BE2C (cell line): ENCODE results near the gene RSPRY1.

Experiments used
- DNase-seq: peaks from one replicate; pipeline ENCODE4 v3.0.0-alpha.2; 2020
- H3K27me3 ChIP-seq: fragments of 250-450 bp; sonication (Bioruptor Pico); 2 replicates; pipeline ENCODE4 v1.5.1; 2020; ENCODE audit warnings: mild to moderate bottlenecking
- H3K36me3 ChIP-seq: fragments of 250-450 bp; sonication (Bioruptor Pico); 2 replicates; pipeline ENCODE4 v1.5.1; 2020; ENCODE audit warnings: mild to moderate bottlenecking
- H3K4me1 ChIP-seq: fragments of 250-450 bp; sonication (Bioruptor Pico); 2 replicates; pipeline ENCODE4 v1.5.1; 2020
- H3K4me3 ChIP-seq: 2 replicates; pipeline ENCODE4 v1.5.1; 2011; ENCODE audit warnings: low read depth, low read length
- H3K9me3 ChIP-seq: fragments of 250-450 bp; sonication (Bioruptor Pico); 2 replicates; pipeline ENCODE4 v1.5.1; 2020
- TF ChIP-seq, protein P1 (sequence below): IDR thresholded peaks from 2 replicates; pipeline ENCODE4 v1.5.1; 2012; ENCODE audit warnings: mild to moderate bottlenecking, low read depth, low read length

The RSPRY1 gene

DNA sequence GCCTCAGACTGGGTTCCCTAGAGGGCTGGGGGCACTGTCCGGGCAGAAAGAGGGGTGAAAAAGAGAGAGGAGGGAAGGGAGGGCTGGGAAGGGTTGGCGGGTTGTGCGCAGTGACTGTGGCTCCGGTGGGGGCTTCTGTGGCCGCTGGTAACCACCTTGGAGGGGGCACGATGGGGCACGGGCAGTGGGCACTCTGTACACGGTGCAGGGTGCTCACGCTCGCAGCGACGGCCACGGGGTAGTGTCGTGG lies 97.8 kb downstream of the RSPRY1 start:
- TF ChIP-seq, protein P1, sequence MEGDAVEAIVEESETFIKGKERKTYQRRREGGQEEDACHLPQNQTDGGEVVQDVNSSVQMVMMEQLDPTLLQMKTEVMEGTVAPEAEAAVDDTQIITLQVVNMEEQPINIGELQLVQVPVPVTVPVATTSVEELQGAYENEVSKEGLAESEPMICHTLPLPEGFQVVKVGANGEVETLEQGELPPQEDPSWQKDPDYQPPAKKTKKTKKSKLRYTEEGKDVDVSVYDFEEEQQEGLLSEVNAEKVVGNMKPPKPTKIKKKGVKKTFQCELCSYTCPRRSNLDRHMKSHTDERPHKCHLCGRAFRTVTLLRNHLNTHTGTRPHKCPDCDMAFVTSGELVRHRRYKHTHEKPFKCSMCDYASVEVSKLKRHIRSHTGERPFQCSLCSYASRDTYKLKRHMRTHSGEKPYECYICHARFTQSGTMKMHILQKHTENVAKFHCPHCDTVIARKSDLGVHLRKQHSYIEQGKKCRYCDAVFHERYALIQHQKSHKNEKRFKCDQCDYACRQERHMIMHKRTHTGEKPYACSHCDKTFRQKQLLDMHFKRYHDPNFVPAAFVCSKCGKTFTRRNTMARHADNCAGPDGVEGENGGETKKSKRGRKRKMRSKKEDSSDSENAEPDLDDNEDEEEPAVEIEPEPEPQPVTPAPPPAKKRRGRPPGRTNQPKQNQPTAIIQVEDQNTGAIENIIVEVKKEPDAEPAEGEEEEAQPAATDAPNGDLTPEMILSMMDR: no peak
- Histone ChIP-seq H3K4me1 (no peaks in the 10 kb centered on the region), H3K36me3 (no peaks in the 10 kb centered on the region), H3K4me3 (no peak overlapping the region), H3K9me3 (0 out of 2 replicates have a peak, but pooled peaks cover 2% of the 10 kb centered on the region), H3K27me3 (peaks cover 6% of the 10 kb centered on the region; the same call in 1 of the 2 replicates)
- DNase-seq: no peak

DNA sequence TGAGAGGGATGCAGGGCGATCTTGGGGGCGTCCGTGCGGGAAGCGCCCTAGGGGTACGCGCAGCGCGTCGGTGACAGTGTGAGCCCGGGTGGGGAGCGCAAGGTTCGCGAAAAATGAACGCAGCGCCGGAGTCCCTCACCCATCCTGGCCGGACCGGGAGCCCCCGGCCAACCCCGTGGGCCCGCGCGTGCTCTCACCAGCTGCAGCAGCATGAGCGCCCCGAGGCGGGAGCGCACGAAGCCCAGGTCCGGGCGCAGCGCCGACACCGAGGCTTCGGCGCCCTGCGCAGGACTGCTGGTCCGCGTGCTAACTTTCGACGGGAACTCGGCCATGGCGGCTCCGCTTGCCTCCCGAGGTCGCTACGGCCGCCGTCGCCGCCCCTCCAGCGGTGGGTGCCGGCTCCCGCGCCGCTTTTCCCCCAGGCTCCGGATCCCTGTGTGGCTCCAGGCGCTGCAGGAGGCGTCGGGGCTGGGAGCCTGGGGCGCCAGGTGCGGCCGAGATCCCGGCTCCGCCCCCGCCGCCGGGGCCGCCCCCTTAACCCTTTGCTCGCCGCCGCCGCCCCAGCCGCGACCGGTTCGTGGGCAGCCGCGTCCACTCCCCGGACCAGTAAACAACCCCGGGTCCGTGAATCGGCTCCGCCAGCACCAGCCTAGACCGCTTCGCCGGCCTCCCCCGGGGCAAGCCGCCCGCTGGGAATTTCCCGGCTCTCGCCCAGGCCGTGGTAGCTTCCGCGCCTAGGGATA lies 98.3 kb downstream of the RSPRY1 start, which contains the start of gene PLLP:
Gene PLLP, minus strand, starts transcription at position 464 of the 743 bp plus-strand sequence. Its CDS starts 132 bp downstream, at position 332.
- H3K36me3 ChIP-seq: no peaks in the 10 kb centered on the region

DNA sequence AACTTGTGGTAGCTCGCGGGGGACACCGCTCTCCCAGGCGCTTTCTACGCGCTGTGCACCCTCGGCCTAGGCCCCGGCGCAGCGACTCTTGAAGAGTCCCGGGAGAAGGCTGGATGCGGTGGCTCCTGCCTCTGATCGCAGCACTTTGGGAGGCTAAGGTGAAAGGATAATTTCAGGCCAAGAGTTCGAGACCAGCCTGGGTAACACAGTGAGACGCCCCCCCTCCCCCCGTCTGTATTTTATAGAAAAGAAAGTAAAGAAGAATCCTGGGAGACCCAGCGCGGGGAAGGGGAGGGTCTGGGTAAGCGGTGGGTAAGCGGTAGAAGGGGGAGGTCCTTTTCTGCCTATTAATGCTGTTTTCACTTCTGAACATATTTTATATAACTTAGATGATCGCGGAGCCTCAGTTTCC lies 98.8 kb downstream of the RSPRY1 start:
- H3K27me3 ChIP-seq: peaks cover 6% of the 10 kb centered on the region; the same call in 1 of the 2 replicates
- peak overlapping the region; percentile 60 for H3K4me3 ChIP-seq
- 0 out of 2 replicates have a peak, but pooled peaks cover 2% of the 10 kb centered on the region for H3K9me3 ChIP-seq
- H3K4me1 ChIP-seq: no peaks in the 10 kb centered on the region
- DNase-seq: no peak
- H3K36me3 ChIP-seq: no peaks in the 10 kb centered on the region
- TF ChIP-seq, protein P1: no peak

More for the DNA sequence above, 98.3 kb downstream of the RSPRY1 start, which contains the start of gene PLLP:
- TF ChIP-seq, protein P1: no peak
- H3K27me3 ChIP-seq: peaks cover 6% of the 10 kb centered on the region; the same call in 1 of the 2 replicates
- 0 out of 2 replicates have a peak, but pooled peaks cover 2% of the 10 kb centered on the region for H3K9me3 ChIP-seq
- peak; percentile 67 for DNase-seq
- peak within 1 kb of the TSS; percentile 60 for H3K4me3 ChIP-seq
- no peaks in the 10 kb centered on the region for H3K4me1 ChIP-seq

DNA sequence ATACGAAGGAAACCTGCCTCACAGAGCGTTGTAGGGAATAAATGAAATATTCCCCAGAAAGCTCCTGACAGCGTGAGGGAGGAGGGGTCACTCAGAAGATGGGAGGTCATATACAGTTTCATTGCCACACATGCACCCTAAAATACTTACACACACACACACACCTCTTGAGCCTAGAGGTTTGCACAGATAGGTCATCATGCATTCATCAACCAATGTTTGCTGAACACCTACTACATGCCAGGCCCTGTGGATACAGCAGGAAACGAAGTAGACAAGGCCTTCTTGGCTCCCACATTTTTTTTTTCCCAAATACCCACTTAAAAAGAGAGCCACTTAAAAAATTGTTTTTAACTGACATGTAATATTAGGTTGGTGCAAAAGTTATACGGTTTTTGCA lies 99.2 kb downstream of the RSPRY1 start:
- Histone ChIP-seq H3K27me3 (peaks cover 6% of the 10 kb centered on the region; the same call in 1 of the 2 replicates), H3K9me3 (0 out of 2 replicates have a peak, but pooled peaks cover 2% of the 10 kb centered on the region), H3K36me3 (no peaks in the 10 kb centered on the region), H3K4me1 (no peaks in the 10 kb centered on the region), H3K4me3 (no peak overlapping the region)
- TF ChIP-seq, protein P1: no peak
- DNase-seq: no peak

DNA sequence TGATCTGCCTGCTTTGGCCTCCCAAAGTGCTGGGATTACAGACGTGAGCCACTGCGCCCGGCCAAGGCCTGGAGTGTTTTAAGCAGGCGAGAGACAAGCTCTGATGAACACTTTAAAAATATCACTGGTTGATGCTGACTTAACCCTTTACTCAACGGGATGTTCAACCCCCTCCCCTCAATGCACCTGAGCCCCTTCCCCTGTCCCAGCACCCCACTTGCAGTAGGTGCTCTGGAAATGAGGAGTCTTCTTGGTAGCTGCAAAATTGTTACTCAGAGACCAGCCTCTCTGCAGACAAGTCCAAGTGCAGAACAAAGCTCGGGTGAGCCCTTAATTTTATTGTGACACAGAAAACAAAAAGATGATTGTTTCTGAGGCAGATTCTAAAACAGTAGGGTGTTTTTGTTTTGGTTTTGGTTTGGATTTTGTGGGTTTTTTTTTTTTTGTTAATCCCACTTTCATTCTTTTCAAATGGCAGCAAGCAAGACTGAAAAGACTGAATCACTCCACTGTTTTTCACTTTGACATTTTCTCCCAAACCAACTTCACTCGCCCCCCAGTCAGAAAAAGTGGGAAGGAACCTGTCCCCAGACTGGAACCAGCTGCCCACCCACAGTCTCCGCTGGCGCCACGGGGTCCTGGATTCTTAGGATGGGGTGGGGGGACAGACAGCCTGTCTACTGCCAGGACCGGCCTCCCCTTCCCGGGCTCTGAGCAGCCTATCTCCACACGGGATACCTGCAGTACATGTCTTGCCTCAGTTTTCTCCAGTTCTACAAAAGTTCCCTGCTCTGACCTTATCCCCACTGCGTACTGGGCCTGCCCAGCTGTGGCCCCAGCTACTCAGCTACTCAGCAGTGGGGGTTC lies 103.5 kb downstream of the RSPRY1 start:
- no peaks in the 10 kb centered on the region for H3K9me3 ChIP-seq
- no peaks in the 10 kb centered on the region for H3K4me1 ChIP-seq
- H3K36me3 ChIP-seq: no peaks in the 10 kb centered on the region
- H3K4me3 ChIP-seq: no peak overlapping the region
- DNase-seq: no peak
- TF ChIP-seq, protein P1: no peak
- H3K27me3 ChIP-seq: peaks cover under 1% of the 10 kb centered on the region; the same call in 1 of the 2 replicates
